Activated CD4-positive, CD25-positive, alpha-beta regulatory T cell treated with anti-CD3 and anti-CD28 coated beads, Interleukin-2, amount 50 U/mL, for 16 hours (primary cell): Measurements from ENCODE around the gene FBLN1.
"Not testable (repeated sequence)": the region's sequence is repeated elsewhere in the genome, so short reads cannot be mapped to it uniquely, and the experiment has no call there.

Experiments
- DNase-seq: peaks from one replicate; pipeline ENCODE4 v3.0.0-alpha.2; 2020; ENCODE audit warnings: low read depth, low spot score

FBLN1 gene, protein sequence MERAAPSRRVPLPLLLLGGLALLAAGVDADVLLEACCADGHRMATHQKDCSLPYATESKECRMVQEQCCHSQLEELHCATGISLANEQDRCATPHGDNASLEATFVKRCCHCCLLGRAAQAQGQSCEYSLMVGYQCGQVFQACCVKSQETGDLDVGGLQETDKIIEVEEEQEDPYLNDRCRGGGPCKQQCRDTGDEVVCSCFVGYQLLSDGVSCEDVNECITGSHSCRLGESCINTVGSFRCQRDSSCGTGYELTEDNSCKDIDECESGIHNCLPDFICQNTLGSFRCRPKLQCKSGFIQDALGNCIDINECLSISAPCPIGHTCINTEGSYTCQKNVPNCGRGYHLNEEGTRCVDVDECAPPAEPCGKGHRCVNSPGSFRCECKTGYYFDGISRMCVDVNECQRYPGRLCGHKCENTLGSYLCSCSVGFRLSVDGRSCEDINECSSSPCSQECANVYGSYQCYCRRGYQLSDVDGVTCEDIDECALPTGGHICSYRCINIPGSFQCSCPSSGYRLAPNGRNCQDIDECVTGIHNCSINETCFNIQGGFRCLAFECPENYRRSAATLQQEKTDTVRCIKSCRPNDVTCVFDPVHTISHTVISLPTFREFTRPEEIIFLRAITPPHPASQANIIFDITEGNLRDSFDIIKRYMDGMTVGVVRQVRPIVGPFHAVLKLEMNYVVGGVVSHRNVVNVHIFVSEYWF

DNA sequence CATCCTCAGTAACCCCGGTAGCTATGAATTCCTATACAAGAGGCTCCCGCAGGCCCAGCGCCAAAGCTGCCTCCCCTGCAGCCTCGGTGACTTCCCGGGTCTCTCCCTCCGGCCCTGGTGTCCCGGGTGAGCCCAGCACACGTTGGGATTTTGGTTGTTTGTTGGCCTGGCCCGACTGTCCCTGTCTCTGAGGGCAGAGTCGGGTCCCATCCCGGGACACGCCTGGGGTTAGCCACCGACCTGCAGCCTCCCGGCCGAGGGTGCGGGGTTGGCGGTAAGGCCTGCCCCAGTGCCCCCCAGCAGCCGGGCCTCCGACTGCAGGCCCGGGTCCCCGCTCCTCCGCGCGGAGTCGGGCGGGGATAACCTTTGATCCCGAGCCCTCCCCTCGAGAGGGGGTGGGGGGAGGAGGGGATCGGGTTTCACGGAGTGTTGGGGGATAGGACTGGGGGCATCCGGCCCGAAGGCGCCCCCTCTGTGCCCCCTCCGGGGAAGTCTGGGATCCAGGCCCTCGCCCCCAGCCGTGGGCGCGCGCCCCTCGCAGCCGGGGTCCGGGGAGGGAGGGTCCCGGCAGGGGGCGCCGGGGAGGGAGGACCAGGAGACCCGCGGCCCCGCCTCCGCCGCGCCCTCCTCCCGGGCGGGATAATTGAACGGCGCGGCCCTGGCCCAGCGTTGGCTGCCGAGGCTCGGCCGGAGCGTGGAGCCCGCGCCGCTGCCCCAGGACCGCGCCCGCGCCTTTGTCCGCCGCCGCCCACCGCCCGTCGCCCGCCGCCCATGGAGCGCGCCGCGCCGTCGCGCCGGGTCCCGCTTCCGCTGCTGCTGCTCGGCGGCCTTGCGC, at the start of gene FBLN1:
TSS of gene FBLN1 (plus strand) at position 669 of the 835 bp plus-strand sequence. CDS start at position 772, 103 bp downstream.
- no peak for DNase-seq

DNA sequence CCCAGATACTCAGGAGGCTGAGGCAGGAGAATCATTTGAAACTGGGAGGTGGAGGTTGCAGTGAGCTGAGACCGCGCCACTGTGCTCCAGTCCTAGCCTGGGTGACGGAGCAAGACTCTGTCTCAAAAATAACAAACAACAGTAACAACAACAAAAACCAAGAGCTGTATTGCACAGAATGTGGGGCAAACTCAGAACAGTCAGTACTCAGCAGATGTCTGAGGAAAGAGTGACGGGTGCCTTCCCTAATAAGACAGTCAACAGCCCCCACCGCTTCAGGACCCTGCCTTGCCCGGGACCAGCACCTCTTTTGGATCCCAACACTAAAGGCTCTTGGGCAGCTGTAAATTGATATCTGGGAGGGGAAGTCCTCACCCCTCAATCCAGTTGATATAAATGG, 48.9 kb upstream of the FBLN1 start:
- DNase-seq: no peak

DNA sequence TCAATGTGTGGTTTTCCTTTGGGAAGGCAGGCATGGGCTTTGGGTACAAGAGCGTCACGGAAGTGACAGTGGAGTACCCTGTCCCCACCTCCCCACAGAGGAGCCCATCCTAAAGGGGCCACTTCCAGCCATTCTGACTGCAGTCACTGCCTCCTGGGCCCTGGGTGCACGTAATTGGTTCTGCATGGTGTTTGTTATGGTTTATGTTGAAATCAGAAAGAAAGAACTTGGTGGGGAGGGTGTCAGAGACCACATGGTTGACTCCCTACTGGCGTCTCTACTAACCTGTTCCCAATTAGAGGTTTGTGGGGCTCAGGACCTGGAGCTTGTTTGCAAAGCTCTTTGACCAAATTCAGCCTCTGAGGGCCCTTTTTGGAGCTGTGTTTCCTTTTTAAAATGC, 48.4 kb upstream of the FBLN1 start:
- no peak for DNase-seq

- no peak for DNase-seq
Observed at GRCh38 chr22:45455212-45455611, 47.5 kb upstream of the FBLN1 start.

- no peak for DNase-seq
Observed at GRCh38 chr22:45455621-45456020, 47.1 kb upstream of the FBLN1 start.

- no peak for DNase-seq
Observed at GRCh38 chr22:45456811-45457210, 45.9 kb upstream of the FBLN1 start.

- DNase-seq: no peak
Observed at GRCh38 chr22:45458532-45458931, 44.2 kb upstream of the FBLN1 start.

DNA sequence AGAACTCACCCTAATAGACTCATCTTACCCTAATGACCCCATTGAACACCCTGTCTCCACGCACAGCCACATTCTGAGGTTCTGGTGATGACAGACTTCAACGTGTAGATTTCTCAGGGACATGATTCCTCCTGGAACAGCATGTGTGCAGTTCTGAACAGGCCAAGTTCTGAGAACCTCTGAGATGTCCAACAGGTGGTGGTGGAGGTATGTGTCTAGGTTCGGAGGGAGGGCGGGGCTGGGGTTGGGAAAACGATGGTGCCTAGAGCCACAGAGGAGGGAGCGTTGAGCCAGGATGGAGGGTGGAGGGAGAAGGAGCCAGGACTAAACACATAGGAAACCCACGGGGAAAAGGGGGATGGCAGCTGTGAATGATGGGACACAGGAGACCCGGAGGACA, 43.4 kb upstream of the FBLN1 start:
- no peak for DNase-seq

GRCh38 chr22:45460288-45461109, 42.2 kb upstream of the FBLN1 start:
- DNase-seq: no peak

DNA sequence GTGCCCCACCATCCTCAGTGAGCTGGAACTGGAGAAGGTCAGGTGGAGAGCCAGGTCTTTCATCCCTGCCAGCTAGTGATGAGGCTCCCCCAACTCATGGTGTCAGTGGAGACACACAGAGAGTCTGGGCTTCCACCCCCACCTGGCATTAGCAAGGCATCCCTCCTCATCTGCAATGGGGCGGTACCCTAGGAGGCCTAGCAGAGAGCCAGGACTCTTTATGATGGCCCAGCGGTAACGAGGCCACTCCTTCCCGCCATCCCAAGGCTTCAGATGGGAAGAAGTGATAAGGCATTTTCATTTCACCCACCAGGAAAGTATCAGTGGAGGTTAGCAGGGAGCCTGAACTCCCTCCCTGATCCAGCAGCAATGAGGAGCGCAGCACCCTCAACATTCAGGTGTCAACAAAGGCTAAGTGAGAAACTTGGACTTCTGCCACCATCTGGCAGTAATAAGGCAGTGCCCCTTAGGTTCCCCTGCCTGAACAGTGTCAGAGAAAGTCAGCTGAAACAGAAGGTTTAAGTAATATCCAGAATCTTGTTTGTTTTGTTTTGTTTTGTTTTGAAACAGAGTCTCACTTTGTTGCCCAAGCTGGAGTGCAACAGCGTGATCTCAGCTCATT, 40.5 kb upstream of the FBLN1 start:
- DNase-seq: no peak

DNA sequence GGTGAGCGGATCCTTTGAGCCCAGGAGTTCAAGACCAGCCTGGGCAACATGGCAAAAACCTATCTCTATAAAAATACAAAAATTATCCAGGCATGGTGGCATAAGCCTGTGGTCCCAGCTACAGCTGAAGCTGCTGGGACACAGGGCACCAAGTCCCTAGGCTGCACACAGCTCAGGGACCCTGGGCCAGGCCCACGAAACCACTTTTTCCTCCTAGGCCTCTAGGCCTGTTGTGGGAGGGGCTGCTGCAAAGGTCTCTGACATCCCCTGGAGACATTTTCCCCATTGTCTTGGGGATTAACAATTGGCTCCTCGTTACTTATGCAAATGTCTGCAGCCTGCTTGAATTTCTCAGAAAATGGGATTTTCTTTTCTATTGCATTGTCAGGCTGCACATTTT, 39.0 kb upstream of the FBLN1 start:
- DNase-seq: not testable (repeated sequence)

- DNase-seq: no peak
Observed at GRCh38 chr22:45465633-45466032, 37.0 kb upstream of the FBLN1 start.

GRCh38 chr22:45468872-45469271, 33.8 kb upstream of the FBLN1 start:
- DNase-seq: no peak

DNA sequence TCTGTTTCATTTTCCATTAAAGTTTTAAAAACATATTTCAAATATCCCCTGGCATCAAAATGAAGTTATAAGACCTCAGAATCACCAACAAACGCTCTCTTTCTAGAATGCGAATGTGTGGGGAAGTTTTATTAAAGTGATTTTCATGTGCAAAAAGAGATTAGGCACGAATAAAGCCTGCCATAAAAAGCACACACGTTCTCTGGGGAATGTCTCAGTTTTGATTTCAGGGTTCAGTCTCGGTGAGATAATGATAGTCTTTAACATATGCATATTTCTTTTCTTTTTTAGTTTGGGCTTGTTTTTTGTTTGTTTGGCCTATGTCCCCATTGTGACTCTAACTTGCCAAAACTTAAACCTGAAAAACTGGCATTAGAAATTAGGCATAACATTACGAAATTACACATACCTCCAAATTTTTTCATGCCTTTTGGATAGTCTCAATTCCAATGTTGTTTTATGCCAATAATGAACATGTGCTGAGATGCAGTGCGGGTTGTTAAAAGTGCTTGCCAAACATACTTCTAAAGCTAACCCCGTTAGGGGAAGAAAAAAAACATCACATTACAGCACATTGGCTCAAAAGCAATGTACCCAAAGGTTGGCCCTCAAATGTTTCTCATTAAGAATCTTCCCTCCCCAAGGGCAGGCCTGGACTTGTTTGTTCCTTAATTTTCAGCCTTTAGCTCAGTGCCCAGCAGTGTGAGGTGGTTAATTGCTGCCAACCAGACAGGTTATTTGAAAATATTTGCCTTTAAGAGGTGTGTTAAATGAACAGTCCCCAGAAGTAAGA, 33.2 kb upstream of the FBLN1 start:
- no peak for DNase-seq

GRCh38 chr22:45470871-45471270, 31.8 kb upstream of the FBLN1 start:
- DNase-seq: no peak

- no peak for DNase-seq
Observed at GRCh38 chr22:45472426-45472825, 30.3 kb upstream of the FBLN1 start.

DNA sequence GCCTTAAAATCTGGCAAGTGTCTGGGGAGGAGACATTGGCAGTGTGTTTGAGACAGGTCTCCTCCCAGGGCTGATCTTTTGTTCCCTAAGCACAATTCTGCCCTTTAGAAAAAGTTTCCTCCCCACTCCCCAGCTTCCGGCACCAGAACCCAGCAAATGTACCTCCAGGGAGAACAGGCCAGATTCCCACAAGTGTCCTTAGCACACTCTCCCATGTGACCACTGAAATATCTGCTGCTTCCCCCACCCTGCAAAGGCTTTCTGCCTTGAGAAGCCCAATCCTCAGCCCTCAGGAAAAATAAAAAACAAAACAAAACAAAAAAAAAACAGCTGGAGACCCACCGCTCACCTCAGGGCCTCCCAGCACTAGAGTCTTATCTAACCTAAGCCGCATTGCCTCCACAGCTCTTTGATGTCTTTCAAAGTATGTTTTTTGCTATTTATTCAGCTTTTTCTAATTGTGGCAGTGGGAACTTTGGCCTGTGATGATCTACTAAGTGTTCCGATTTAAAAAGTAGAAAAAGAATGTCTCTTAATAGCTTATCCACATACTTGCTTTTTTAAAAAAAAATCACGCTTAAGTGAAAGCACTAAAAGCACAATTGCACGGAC, 29.0 kb upstream of the FBLN1 start:
- no peak for DNase-seq

DNA sequence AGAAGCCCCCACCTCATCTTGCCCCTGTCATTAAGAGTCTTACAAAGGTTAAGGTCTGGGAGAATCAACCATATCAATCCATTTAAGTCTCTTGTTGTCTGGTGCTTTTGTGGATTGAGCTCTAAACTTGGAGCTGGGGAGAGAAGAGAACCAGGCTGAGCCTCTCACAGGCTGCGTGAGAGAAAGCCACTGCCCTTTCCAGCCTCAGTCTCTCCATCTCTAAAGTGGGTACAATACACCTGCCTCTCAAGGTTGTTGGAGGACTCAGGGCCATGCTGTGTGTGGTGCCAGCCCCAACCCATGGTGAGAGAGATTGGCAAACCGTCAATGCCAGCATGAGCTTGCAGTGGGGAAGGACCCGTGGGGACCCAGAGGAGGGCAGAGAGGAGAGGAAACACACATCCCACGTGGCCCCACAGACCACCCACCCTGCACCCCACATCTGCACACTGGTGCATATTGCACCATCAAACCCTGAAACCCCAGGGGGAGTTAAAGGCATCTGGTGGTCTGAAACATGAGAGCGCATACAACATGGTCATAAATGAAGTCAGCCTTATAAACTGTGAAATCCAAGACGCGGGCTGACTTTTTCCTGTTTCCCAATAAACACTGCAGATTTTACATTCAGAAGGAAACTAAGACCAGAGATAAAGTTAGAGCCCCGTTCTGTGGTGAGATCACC, 27.5 kb upstream of the FBLN1 start:
- no peak for DNase-seq
